ENCODE results near the gene RAPGEF4. TPM values are rescaled to one million over a fixed set of nuclear protein-coding genes. Genes with fewer than 3 reads are reported as not detected.

RAPGEF4 gene
- total RNA-seq, 1 experiment from 2014 or later, result 0.62 TPM

DNA sequence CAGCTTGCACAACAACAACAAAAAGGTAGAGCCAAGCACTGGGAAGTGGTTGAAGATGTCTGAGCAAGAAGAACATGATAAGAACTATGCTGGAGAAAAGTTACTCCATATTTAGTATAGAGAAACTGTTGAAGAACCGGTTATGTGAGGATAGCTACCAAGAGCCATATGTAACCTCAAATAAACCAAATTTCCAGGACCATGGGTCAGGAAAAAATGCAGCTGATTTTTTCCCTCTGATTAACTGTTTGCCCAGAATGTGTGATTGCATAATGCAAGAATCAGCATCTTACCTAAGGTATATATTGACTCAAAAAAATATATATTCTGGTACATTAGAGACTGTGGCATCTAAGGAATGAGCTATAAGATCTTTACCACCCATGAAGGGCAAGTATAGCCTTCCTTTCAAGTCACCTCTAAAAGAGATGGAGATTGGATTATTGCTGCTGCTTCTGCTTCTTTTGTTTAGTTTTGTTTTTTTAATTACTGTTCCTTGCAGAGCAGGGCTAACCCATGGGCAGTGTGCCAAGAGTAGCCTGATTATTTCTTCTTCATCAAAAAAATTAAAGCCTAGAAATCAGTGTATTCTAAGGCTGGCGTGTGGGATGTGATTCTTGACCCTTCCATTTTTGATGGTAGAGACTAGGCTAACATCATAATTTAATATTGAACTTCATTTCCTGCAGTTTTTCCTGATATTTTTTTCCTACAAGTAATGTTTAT lies 263.1 kb downstream of the RAPGEF4 start:
- TF ChIP-seq POLR2AphosphoS5 (IDR thresholded peaks at IDR 0.05; ENCODE audit: low read depth, low read length), result no peak
- TF ChIP-seq, protein P1, sequence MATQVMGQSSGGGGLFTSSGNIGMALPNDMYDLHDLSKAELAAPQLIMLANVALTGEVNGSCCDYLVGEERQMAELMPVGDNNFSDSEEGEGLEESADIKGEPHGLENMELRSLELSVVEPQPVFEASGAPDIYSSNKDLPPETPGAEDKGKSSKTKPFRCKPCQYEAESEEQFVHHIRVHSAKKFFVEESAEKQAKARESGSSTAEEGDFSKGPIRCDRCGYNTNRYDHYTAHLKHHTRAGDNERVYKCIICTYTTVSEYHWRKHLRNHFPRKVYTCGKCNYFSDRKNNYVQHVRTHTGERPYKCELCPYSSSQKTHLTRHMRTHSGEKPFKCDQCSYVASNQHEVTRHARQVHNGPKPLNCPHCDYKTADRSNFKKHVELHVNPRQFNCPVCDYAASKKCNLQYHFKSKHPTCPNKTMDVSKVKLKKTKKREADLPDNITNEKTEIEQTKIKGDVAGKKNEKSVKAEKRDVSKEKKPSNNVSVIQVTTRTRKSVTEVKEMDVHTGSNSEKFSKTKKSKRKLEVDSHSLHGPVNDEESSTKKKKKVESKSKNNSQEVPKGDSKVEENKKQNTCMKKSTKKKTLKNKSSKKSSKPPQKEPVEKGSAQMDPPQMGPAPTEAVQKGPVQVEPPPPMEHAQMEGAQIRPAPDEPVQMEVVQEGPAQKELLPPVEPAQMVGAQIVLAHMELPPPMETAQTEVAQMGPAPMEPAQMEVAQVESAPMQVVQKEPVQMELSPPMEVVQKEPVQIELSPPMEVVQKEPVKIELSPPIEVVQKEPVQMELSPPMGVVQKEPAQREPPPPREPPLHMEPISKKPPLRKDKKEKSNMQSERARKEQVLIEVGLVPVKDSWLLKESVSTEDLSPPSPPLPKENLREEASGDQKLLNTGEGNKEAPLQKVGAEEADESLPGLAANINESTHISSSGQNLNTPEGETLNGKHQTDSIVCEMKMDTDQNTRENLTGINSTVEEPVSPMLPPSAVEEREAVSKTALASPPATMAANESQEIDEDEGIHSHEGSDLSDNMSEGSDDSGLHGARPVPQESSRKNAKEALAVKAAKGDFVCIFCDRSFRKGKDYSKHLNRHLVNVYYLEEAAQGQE (IDR thresholded peaks at IDR 0.05; ENCODE audit: insufficient read depth in 1 of 2, low read depth in 2 of 2, low read length in 1 of 2), result no peak
- TF ChIP-seq TCF7L2 (IDR thresholded peaks at IDR 0.05; ENCODE audit: low read depth, low read length), result no peak
- TF ChIP-seq, protein P2, sequence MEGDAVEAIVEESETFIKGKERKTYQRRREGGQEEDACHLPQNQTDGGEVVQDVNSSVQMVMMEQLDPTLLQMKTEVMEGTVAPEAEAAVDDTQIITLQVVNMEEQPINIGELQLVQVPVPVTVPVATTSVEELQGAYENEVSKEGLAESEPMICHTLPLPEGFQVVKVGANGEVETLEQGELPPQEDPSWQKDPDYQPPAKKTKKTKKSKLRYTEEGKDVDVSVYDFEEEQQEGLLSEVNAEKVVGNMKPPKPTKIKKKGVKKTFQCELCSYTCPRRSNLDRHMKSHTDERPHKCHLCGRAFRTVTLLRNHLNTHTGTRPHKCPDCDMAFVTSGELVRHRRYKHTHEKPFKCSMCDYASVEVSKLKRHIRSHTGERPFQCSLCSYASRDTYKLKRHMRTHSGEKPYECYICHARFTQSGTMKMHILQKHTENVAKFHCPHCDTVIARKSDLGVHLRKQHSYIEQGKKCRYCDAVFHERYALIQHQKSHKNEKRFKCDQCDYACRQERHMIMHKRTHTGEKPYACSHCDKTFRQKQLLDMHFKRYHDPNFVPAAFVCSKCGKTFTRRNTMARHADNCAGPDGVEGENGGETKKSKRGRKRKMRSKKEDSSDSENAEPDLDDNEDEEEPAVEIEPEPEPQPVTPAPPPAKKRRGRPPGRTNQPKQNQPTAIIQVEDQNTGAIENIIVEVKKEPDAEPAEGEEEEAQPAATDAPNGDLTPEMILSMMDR (IDR thresholded peaks at IDR 0.05), result no peak
- TF ChIP-seq SIN3A (IDR thresholded peaks at IDR 0.05; ENCODE audit: borderline replicate concordance, insufficient read depth, low read depth, low read length), result no peak
- Histone ChIP-seq H3K27me3 (ENCODE audit: control insufficient read depth, insufficient read depth, low read length) (no peaks in the 10 kb centered on the region), H3K4me1 (ENCODE audit: control insufficient read depth, insufficient read depth, low read length) (peaks cover 26% of the 10 kb centered on the region), H3K36me3 (ENCODE audit: control insufficient read depth, insufficient read depth, low read length) (no peaks in the 10 kb centered on the region), H3K27ac (ENCODE audit: low read length) (peak overlapping the region; percentile 36; the same call in 1 of the 2 replicates), H3K9me3 (ENCODE audit: control insufficient read depth, insufficient read depth, low read depth, low read length) (no peaks in the 10 kb centered on the region), H3K4me3 (ENCODE audit: low read depth in 2 of 2, low read length in 2 of 2) (no peak overlapping the region)
- no TSS peak for BruUV-seq (replicated peaks)
- in situ Hi-C loops (cut with HindIII; ENCODE audit: low pct_unique_long_range_greater_than_20kb, low sequenced_read_pairs) (no loop called here), intact Hi-C loops (cut with micrococcal nuclease; ENCODE audit: unreplicated experiment) (no loop called here)
- DNase-seq (ENCODE audit: low read depth, low spot score), result no peak
- ATAC-seq, result no peak
- CTCF ChIA-PET, result no interaction called here
- POLR2A ChIA-PET, result no interaction called here

DNA sequence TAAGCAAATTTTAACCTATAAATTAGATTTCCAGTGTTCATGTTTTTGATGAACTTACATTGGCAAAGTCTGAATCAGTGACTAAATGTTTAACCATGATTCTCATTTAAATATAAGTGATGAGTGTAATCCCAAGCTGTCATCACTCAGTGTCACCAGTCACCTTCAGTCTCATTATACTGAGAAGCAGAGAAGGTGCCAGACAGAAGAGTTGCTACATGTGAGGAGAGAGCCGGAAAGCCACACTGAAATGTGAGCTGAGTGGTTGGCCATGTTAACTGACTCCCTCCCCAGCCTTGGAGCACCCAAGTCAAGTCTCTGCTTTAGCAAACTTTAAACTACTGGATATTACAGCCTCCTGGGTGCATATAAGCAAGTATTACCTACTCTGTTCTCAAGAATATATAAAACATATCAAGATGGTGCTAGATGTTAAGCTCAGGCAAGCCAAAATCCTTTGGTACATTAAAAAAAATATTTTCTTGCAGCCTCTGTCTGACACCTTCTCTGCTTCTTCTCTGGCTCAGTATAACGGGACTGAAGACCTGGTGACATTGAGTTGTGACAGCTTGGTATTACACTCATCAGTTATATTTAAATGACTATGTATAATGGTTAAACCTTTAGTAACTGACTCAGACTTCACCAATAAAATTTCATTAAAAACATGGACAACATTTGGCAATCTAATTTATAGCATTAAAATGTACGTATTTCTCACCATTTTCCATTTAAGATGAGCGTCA lies 264.2 kb downstream of the RAPGEF4 start:
- Histone ChIP-seq H3K36me3 (ENCODE audit: control insufficient read depth, insufficient read depth, low read length) (no peaks in the 10 kb centered on the region), H3K9me3 (ENCODE audit: control insufficient read depth, insufficient read depth, low read depth, low read length) (no peaks in the 10 kb centered on the region), H3K4me3 (ENCODE audit: low read depth in 2 of 2, low read length in 2 of 2) (no peak overlapping the region), H3K27ac (ENCODE audit: low read length) (peak overlapping the region; percentile 36; the same call in 1 of the 2 replicates), H3K4me1 (ENCODE audit: control insufficient read depth, insufficient read depth, low read length) (peaks cover 26% of the 10 kb centered on the region), H3K27me3 (ENCODE audit: control insufficient read depth, insufficient read depth, low read length) (no peaks in the 10 kb centered on the region)
- no TSS peak for BruUV-seq (replicated peaks)
- in situ Hi-C loops (cut with HindIII; ENCODE audit: low pct_unique_long_range_greater_than_20kb, low sequenced_read_pairs) (no loop called here), intact Hi-C loops (cut with micrococcal nuclease; ENCODE audit: unreplicated experiment) (no loop called here)
- ChIA-PET POLR2A (interaction anchor here (0.6 kb wide), 1 partner anchor 29 kb away, joined by 3 read pairs; no protein-coding TSS in a partner anchor), CTCF (no interaction called here)
- DNase-seq (ENCODE audit: low read depth, low spot score), result no peak
- no peak for ATAC-seq
- no peak for TF ChIP-seq TCF7L2 (IDR thresholded peaks at IDR 0.05; ENCODE audit: low read depth, low read length)

Data from Panc1 (cell line).